IMR-90 (cell line): Measurements from ENCODE around the gene ATP13A2.

Experiments used
- TF ChIP-seq, protein P1 (sequence below): fragments of 150-350 bp; IDR thresholded peaks from 2 replicates; pipeline ENCODE4 v1.6.1; 2016; ENCODE audit warnings: low read depth, mild to moderate bottlenecking, low read length, moderate library complexity, borderline replicate concordance
- TF ChIP-seq, protein P2 (sequence below): conservative IDR thresholded peaks from 2 replicates; pipeline ENCODE4 v1.5.1; 2012; ENCODE audit warnings: mild to moderate bottlenecking, low read depth, low read length, improper control_type of control experiment

DNA sequence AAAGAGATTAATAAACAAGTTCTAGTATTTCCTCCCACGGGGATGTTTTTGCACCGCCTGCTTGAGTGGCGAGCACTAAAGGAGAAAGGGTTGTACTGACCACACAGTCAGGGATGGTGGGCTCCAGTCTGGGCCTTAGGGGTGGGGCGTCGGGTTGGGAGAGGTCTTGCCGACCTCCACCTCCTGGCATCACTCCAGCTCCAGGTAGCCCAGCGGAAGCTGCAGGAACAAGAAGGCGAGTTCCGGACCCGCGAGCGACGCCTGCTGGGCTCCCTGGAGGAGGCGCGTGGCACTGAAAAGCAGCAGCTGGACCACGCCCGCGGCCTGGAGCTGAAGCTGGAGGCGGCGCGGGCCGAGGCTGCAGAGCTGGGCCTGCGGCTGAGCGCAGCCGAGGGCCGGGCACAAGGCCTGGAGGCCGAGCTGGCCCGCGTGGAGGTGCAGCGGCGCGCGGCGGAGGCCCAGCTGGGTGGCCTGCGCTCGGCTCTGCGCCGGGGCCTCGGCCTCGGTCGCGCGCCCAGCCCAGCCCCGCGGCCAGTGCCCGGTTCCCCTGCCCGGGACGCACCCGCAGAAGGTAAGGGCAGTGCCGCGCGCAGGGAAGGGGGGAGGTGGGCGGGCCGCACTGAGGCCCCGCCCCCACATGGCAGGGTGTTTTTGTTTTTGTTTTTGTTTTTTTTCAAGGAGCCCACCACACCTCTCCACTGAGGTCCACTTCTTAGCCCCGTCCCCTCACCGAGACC is 51.0 kb downstream of the ATP13A2 start:
- TF ChIP-seq, protein P1, sequence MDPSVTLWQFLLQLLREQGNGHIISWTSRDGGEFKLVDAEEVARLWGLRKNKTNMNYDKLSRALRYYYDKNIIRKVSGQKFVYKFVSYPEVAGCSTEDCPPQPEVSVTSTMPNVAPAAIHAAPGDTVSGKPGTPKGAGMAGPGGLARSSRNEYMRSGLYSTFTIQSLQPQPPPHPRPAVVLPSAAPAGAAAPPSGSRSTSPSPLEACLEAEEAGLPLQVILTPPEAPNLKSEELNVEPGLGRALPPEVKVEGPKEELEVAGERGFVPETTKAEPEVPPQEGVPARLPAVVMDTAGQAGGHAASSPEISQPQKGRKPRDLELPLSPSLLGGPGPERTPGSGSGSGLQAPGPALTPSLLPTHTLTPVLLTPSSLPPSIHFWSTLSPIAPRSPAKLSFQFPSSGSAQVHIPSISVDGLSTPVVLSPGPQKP, result no peak
- TF ChIP-seq, protein P2, sequence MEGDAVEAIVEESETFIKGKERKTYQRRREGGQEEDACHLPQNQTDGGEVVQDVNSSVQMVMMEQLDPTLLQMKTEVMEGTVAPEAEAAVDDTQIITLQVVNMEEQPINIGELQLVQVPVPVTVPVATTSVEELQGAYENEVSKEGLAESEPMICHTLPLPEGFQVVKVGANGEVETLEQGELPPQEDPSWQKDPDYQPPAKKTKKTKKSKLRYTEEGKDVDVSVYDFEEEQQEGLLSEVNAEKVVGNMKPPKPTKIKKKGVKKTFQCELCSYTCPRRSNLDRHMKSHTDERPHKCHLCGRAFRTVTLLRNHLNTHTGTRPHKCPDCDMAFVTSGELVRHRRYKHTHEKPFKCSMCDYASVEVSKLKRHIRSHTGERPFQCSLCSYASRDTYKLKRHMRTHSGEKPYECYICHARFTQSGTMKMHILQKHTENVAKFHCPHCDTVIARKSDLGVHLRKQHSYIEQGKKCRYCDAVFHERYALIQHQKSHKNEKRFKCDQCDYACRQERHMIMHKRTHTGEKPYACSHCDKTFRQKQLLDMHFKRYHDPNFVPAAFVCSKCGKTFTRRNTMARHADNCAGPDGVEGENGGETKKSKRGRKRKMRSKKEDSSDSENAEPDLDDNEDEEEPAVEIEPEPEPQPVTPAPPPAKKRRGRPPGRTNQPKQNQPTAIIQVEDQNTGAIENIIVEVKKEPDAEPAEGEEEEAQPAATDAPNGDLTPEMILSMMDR, result peak; percentile 68
